LHCN-M2 (cell line): ENCODE data around the gene CLDN18. TPM values are rescaled to one million over a fixed set of nuclear protein-coding genes. Genes with fewer than 3 reads are reported as not detected.

Experiments used
- DNase-seq: peaks from one replicate; pipeline ENCODE4 v3.0.0-alpha.2; 2012; ENCODE audit warnings: low read depth
- total RNA-seq: library from RNA; depleted of rRNA; stranded (reverse); fragments of >200 nt; gene quantifications from 2 replicates; pipeline ENCODE4 v1.2.3, GENCODE V29; 2014; rRNA removed

The CLDN18 gene
- total RNA-seq, 1 experiment from 2014 or later = 0.06 TPM

- peak; percentile 57 for DNase-seq
These were observed 52.7 kb downstream of the CLDN18 start for GRCh38 chr3:138062626-138063025.

GRCh38 chr3:138063416-138063815, 53.5 kb downstream of the CLDN18 start:
- DNase-seq = no peak

- no peak for DNase-seq
These were observed 56.0 kb downstream of the CLDN18 start for GRCh38 chr3:138065949-138066348.

GRCh38 chr3:138066383-138066782, 56.4 kb downstream of the CLDN18 start:
- no peak for DNase-seq

- no peak for DNase-seq
These were observed 57.0 kb downstream of the CLDN18 start for GRCh38 chr3:138066972-138067371.

- DNase-seq = no peak
These were observed 58.1 kb downstream of the CLDN18 start for GRCh38 chr3:138068046-138068445.

GRCh38 chr3:138068579-138069174, 58.7 kb downstream of the CLDN18 start:
- peak; percentile 68 for DNase-seq

- no peak for DNase-seq
These were observed 60.0 kb downstream of the CLDN18 start for GRCh38 chr3:138070006-138070405.

GRCh38 chr3:138072796-138073195, 62.8 kb downstream of the CLDN18 start:
- DNase-seq = peak; percentile 21

- DNase-seq = peak; percentile 39
These were observed 68.1 kb downstream of the CLDN18 start for GRCh38 chr3:138078096-138078495.

- DNase-seq = peak; percentile 95
These were observed 69.0 kb downstream of the CLDN18 start for GRCh38 chr3:138078901-138079344.

- DNase-seq = peak; percentile 77
These were observed 69.9 kb downstream of the CLDN18 start for GRCh38 chr3:138079901-138080300.

- DNase-seq = no peak
These were observed 71.6 kb downstream of the CLDN18 start for GRCh38 chr3:138081371-138082084.

GRCh38 chr3:138082085-138082991, 72.4 kb downstream of the CLDN18 start:
- DNase-seq = peak; percentile 85

- no peak for DNase-seq
These were observed 73.0 kb downstream of the CLDN18 start for GRCh38 chr3:138082992-138083386.

Other genes with a start within 250 kb of the CLDN18 start
- gene SOX14, start 245.8 kb upstream of the CLDN18 start, total RNA-seq = not detected in 2 replicates
- gene DZIP1L, start 105.4 kb downstream of the CLDN18 start, total RNA-seq = 18.3 and 18.9 TPM in 2 replicates
- not detected in 2 replicates for gene A4GNT, start 122.2 kb downstream of the CLDN18 start, total RNA-seq
- 20.1 and 20.5 TPM in 2 replicates for gene DBR1, start 164.8 kb downstream of the CLDN18 start, total RNA-seq
- 74.2 and 85.4 TPM in 2 replicates for gene ARMC8, start 177.1 kb downstream of the CLDN18 start, total RNA-seq